K562 (cell line): ENCODE measurements around the gene DUS1L. TPM values are rescaled to one million over a fixed set of nuclear protein-coding genes. Genes with fewer than 3 reads are reported as not detected.

ENCODE experiments used
- CCAR2 ChIP-seq: fragments of 200-400 bp; formaldehyde crosslinking; IDR thresholded peaks from 2 replicates; pipeline ENCODE4 v1.6.1; 2017; ENCODE audit warnings: mild to moderate bottlenecking, low read depth, low read length
- FOXP1 ChIP-seq: sonication (generic); formaldehyde crosslinking; IDR thresholded peaks from 2 replicates; pipeline ENCODE4 v1.8.0; 2022; ENCODE audit warnings: mild to moderate bottlenecking, missing genetic modification reagents
- KAT7 ChIP-seq: sonication (generic); formaldehyde crosslinking; IDR thresholded peaks from 2 replicates; pipeline ENCODE4 v1.8.0; 2022; ENCODE audit warnings: missing genetic modification reagents, mild to moderate bottlenecking, borderline replicate concordance
- NR2C1 ChIP-seq, 2 experiments: fragments of 450-650 bp; IDR thresholded peaks; 2 replicates each; pipeline ENCODE4 v1.6.1; 2017; ENCODE audit warnings: mild to moderate bottlenecking in 2 of 2, antibody characterized with exemption in 1 of 2, inconsistent platforms in 1 of 2, missing compliant biosample characterization in 1 of 2, missing genetic modification characterization in 1 of 2
- NR3C1 ChIP-seq: sonication (generic); formaldehyde crosslinking; IDR thresholded peaks from 2 replicates; pipeline ENCODE4 v1.8.1; 2022; ENCODE audit warnings: missing genetic modification reagents
- RBFOX2 ChIP-seq: fragments of 200-400 bp; formaldehyde crosslinking; IDR thresholded peaks from 2 replicates; pipeline ENCODE4 v1.6.1; 2017; ENCODE audit warnings: low read depth, mild to moderate bottlenecking, low read length, moderate library complexity
- TEAD4 ChIP-seq, 2 experiments: sonication (generic) in 1 of 2; formaldehyde crosslinking in 1 of 2; IDR thresholded peaks; 2 replicates each; pipeline versions ENCODE4 v1.6.1 to v1.8.0; 2012 to 2022; ENCODE audit warnings: borderline replicate concordance in 1 of 2, inconsistent platforms in 1 of 2, low read length in 1 of 2, mild to moderate bottlenecking in 1 of 2, missing genetic modification reagents in 1 of 2
- TFAM ChIP-seq: fragments of 250-450 bp; sonication (Bioruptor Pico); conservative IDR thresholded peaks from 2 replicates; pipeline ENCODE4 v1.5.0; 2021; ENCODE audit warnings: mild to moderate bottlenecking, moderate library complexity
- TFAP4 ChIP-seq: sonication (generic); formaldehyde crosslinking; IDR thresholded peaks from 2 replicates; pipeline ENCODE4 v1.8.0; 2022; ENCODE audit warnings: missing genetic modification reagents, mild to moderate bottlenecking, moderate library complexity, borderline replicate concordance
- USF2 ChIP-seq: sonication (generic); formaldehyde crosslinking; IDR thresholded peaks from 2 replicates; pipeline ENCODE4 v1.5.0; 2020; ENCODE audit warnings: missing genetic modification reagents
- ZBED1 ChIP-seq: IDR thresholded peaks from 2 replicates; pipeline ENCODE4 v1.6.1; 2014
- ZBTB33 ChIP-seq: sonication (generic); formaldehyde crosslinking; IDR thresholded peaks from 2 replicates; pipeline ENCODE4 v1.8.1; 2023; ENCODE audit warnings: mild to moderate bottlenecking, missing genetic modification reagents
- ZBTB7A ChIP-seq: IDR thresholded peaks from 2 replicates; pipeline ENCODE4 v1.6.1; 2011; ENCODE audit warnings: low read depth, mild to moderate bottlenecking, low read length, moderate library complexity, borderline replicate concordance; ENCODE audit not compliant: control insufficient read depth
- ZC3H4 ChIP-seq: sonication (generic); formaldehyde crosslinking; IDR thresholded peaks from 2 replicates; pipeline ENCODE4 v1.9.0; 2021; ENCODE audit warnings: missing genetic modification reagents, borderline replicate concordance
- ZFP36 ChIP-seq: fragments of 150-350 bp; IDR thresholded peaks from 2 replicates; pipeline ENCODE4 v1.6.1; 2018; ENCODE audit warnings: low read length, low read depth; ENCODE audit not compliant: partially characterized antibody
- ZFX ChIP-seq: sonication (generic); formaldehyde crosslinking; IDR thresholded peaks from 2 replicates; pipeline ENCODE4 v1.8.0; 2022; ENCODE audit warnings: mild to moderate bottlenecking, missing genetic modification reagents, moderate library complexity
- ZHX1 ChIP-seq: fragments of 150-350 bp; conservative IDR thresholded peaks from 2 replicates; pipeline ENCODE4 v1.6.1; 2014; ENCODE audit warnings: low read length
- ZNF780A ChIP-seq: fragments of 250-450 bp; sonication (Bioruptor Pico); IDR thresholded peaks from 2 replicates; pipeline ENCODE4 v1.5.0; 2021; ENCODE audit warnings: mild to moderate bottlenecking
- ZNF79 ChIP-seq: fragments of 250-450 bp; sonication (Bioruptor Pico); IDR thresholded peaks from 2 replicates; pipeline ENCODE4 v1.4.0; 2020; ENCODE audit warnings: low read depth, mild to moderate bottlenecking, moderate library complexity
- polyA plus RNA-seq, 8 experiments: library from polyadenylated mRNA; depleted of rRNA in 4 of 8; stranded (reverse) in 5 of 8; unstranded in 3 of 8; fragments of >200 nt; fragmentation: Nextera tagmentation in 2 of 8; fragmentation: Illumina TruSeq in 1 of 8; extraction: Ambion mirVana in 2 of 8; extraction: Trizol in 1 of 8; gene quantifications; 2 replicates each; pipeline versions ENCODE4 v1.2.1 to v1.2.3, GENCODE V29; 2011 to 2014; ENCODE audit warnings: inconsistent platforms in 1 of 8, missing spikeins in 1 of 8
- total RNA-seq, 7 experiments: library from RNA; depleted of rRNA in 6 of 7; stranded (reverse); fragments of >200 nt in 6 of 7; fragmentation: Illumina TruSeq in 2 of 7; extraction: Trizol in 2 of 7; gene quantifications; 2 replicates each; pipeline versions ENCODE4 v1.2.1 to v1.2.3, GENCODE V29; 2011 to 2021; ENCODE audit warnings: low replicate concordance in 1 of 7

Gene DUS1L
- total and polyA plus RNA-seq, 9 of the 15 experiments (the other 6 are each of a cell fraction or from before 2014, with no cell fraction given), result 7.8 to 210 (median 83.9) TPM

- TF ChIP-seq USF2 (0 out of 2 replicates have a peak, but pooled peaks have one; percentile 3), ZBTB7A (peak; percentile 69), CCAR2 (no peak), ZBTB33 (CRISPR knock-in tag) (peak; percentile 36; the same call in 1 of the 2 replicates), TEAD4 (IDR thresholded peaks at IDR 0.05; ENCODE audit: low read length) (no peak), TEAD4 (CRISPR knock-in tag; IDR thresholded peaks at IDR 0.05; ENCODE audit: borderline replicate concordance) (peak; percentile 13; the same call in 1 of the 2 replicates), ZHX1 (no peak), ZFP36 (no peak), FOXP1 (CRISPR knock-in tag) (0 out of 2 replicates have a peak, but pooled peaks have one; percentile 8), NR3C1 (CRISPR knock-in tag) (0 out of 2 replicates have a peak, but pooled peaks have one; percentile 17), KAT7 (CRISPR knock-in tag) (peak; percentile 60; the same call in 1 of the 2 replicates), ZNF780A (CRISPR knock-in tag) (no peak), NR2C1 (IDR thresholded peaks at IDR 0.05) (no peak), NR2C1 (tag; IDR thresholded peaks at IDR 0.05) (no peak), TFAM (CRISPR knock-in tag) (no peak), RBFOX2 (peak; percentile 50; the same call in 1 of the 2 replicates), ZC3H4 (CRISPR knock-in tag) (0 out of 2 replicates have a peak, but pooled peaks have one; percentile 37), ZNF79 (CRISPR knock-in tag) (no peak), ZFX (CRISPR knock-in tag) (peak; percentile 61), ZBED1 (no peak), TFAP4 (peak; percentile 26; the same call in 1 of the 2 replicates)
Observed at GRCh38 chr17:82050761-82051641, 14.6 kb downstream of the DUS1L start (continued).
